HepG2 (cell line): ENCODE measurements around the gene RMI2. TPM values are rescaled to one million over a fixed set of nuclear protein-coding genes. Genes with fewer than 3 reads are reported as not detected.

ENCODE experiments used
- ATAC-seq: fragments of 200-7000 bp; cut with Tn5 transposase; 3 replicates; pipeline ENCODE4 v1.9.1; 2020; ENCODE audit warnings: mild to moderate bottlenecking, moderate library complexity
- BruUV-seq: library from RNA; stranded (reverse); fragments of 400-500 nt; replicated peaks from 2 replicates; lab custom pipeline; 2021; lab: Mats Ljungman, UMichigan
- CTCF ChIA-PET: fragments of 300-600 bp; formaldehyde crosslinking; extraction: SDS; loops from one replicate; lab custom pipeline; 2021; ENCODE audit warnings: low total read pairs, inconsistent platforms, low intra/inter-chr PET ratio; lab: Yijun Ruan, JAX
- POLR2A ChIA-PET: fragments of 350-600 bp; sonication (Branson Sonifier 250); formaldehyde crosslinking; loops from one replicate; lab custom pipeline; 2020; ENCODE audit warnings: antibody characterized with exemption, inconsistent platforms; lab: Yijun Ruan, JAX
- DNase-seq: peaks from one replicate; pipeline ENCODE4 v3.0.0-alpha.2; 2015; ENCODE audit warnings: low spot score
- FAIRE-seq: peaks from 3 replicates; lab custom pipeline; 2011; peaks lifted over from hg19 to GRCh38; lab: Jason Lieb, UNC
- H2AFZ ChIP-seq: one replicate; pipeline ENCODE4 v1.6.1; 2011; ENCODE audit warnings: low read length, inconsistent platforms
- H3K27ac ChIP-seq: fragments of 300-600 bp; 3 replicates; pipeline ENCODE4 v1.8.0; 2011; ENCODE audit warnings: mixed run types, mild to moderate bottlenecking, mixed read lengths, low read length, inconsistent platforms; ENCODE audit not compliant: insufficient read depth; ENCODE audit errors: extremely low read length
- H3K27me3 ChIP-seq, 2 experiments: fragments of 200-600 bp in 1 of 2; 2 replicates in 1 of 2; 3 replicates in 1 of 2; pipeline versions ENCODE4 v1.6.0 to v1.8.0; 2011; ENCODE audit warnings: low read length in 2 of 2, mild to moderate bottlenecking in 2 of 2, moderate library complexity in 2 of 2, inconsistent platforms in 1 of 2; ENCODE audit not compliant: insufficient read depth in 2 of 2, control insufficient read depth in 1 of 2
- H3K36me3 ChIP-seq, 2 experiments: fragments of 200-600 bp in 1 of 2; replicated peaks in 1 of 2; 2 replicates in 1 of 2; 3 replicates in 1 of 2; pipeline versions ENCODE4 v1.5.1 to v1.8.0; 2011; ENCODE audit warnings: low read length in 2 of 2, inconsistent platforms in 1 of 2; ENCODE audit not compliant: insufficient read depth in 2 of 2, control insufficient read depth in 1 of 2
- H3K4me1 ChIP-seq: 2 replicates; pipeline ENCODE4 v1.5.1; 2012; ENCODE audit warnings: low read length, inconsistent platforms; ENCODE audit not compliant: insufficient read depth
- H3K4me2 ChIP-seq: 2 replicates; pipeline ENCODE4 v1.6.0; 2011; ENCODE audit warnings: low read depth, low read length, inconsistent platforms
- H3K4me3 ChIP-seq, 3 experiments: fragments of 200-600 bp in 1 of 3; sonication (generic), shearing (Covaris generic) in 1 of 3; replicated peaks in 1 of 3; 2 replicates each; pipeline ENCODE4 v1.5.1; 2011 to 2016; ENCODE audit warnings: low read length in 3 of 3, inconsistent platforms in 2 of 3, low read depth in 2 of 3, mild to moderate bottlenecking in 2 of 3, control low read depth in 1 of 3, mixed read lengths in 1 of 3; ENCODE audit not compliant: insufficient read depth in 1 of 3
- H3K79me2 ChIP-seq: one replicate; pipeline ENCODE4 v1.6.1; 2011; ENCODE audit warnings: low read length, inconsistent platforms; ENCODE audit not compliant: insufficient read depth
- H3K9ac ChIP-seq: 2 replicates; pipeline ENCODE4 v1.6.0; 2011; ENCODE audit warnings: mild to moderate bottlenecking, low read depth, low read length, inconsistent platforms; ENCODE audit not compliant: insufficient read depth
- H3K9me3 ChIP-seq: 2 replicates; pipeline ENCODE4 v1.5.1; 2012; ENCODE audit warnings: mild to moderate bottlenecking, low read length
- H4K20me1 ChIP-seq: 2 replicates; pipeline ENCODE4 v1.6.0; 2011; ENCODE audit warnings: inconsistent platforms, mild to moderate bottlenecking, low read length, moderate library complexity; ENCODE audit not compliant: insufficient read depth
- ARID5B ChIP-seq: IDR thresholded peaks from 2 replicates; pipeline ENCODE4 v1.4.0; 2020; ENCODE audit warnings: mild to moderate bottlenecking, missing genetic modification reagents
- CBX2 ChIP-seq, 2 experiments: fragments of 200-600 bp in 1 of 2; sonication (generic); formaldehyde crosslinking in 1 of 2; IDR thresholded peaks; 2 replicates each; pipeline versions ENCODE4 v1.7.0 to v1.8.1; 2018 to 2022; ENCODE audit warnings: low read depth in 2 of 2, low read length in 1 of 2, mild to moderate bottlenecking in 1 of 2, missing genetic modification reagents in 1 of 2
- CCAR2 ChIP-seq: fragments of 200-400 bp; formaldehyde crosslinking; optimal IDR thresholded peaks from 2 replicates; pipeline ENCODE3; 2018; ENCODE audit warnings: low read depth, mild to moderate bottlenecking, low read length, moderate library complexity
- KAT7 ChIP-seq: IDR thresholded peaks from 2 replicates; pipeline ENCODE4 v1.6.1; 2018; ENCODE audit warnings: borderline replicate concordance, missing compliant biosample characterization
- SP1 ChIP-seq, 2 experiments: fragments of 450-650 bp in 1 of 2; sonication (generic) in 1 of 2; formaldehyde crosslinking in 1 of 2; IDR thresholded peaks; 2 replicates each; pipeline versions ENCODE4 v1.4.0 to v1.6.1; 2016 to 2020; ENCODE audit warnings: missing genetic modification reagents in 1 of 2
- SP140L ChIP-seq: sonication (generic); formaldehyde crosslinking; IDR thresholded peaks from 2 replicates; pipeline ENCODE4 v1.4.0; 2020; ENCODE audit warnings: missing genetic modification reagents, borderline replicate concordance
- ZNF776 ChIP-seq: sonication (generic); formaldehyde crosslinking; IDR thresholded peaks from 2 replicates; pipeline ENCODE4 v1.4.0; 2020; ENCODE audit warnings: mild to moderate bottlenecking, missing genetic modification reagents
- WGBS: methylation state at CpG from one replicate; pipeline ENCODE4 v1.1.6; 2017; ENCODE audit warnings: low lambda C conversion rate; 5-methylcytosine and 5-hydroxymethylcytosine counted together
- in situ Hi-C: cut with HindIII; loops from 2 replicates; pipeline ENCODE4 v1.10.0; 2017; ENCODE audit warnings: low pct_unique_long_range_greater_than_20kb; ENCODE audit not compliant: extremely low pct_ligation_motif_present
- intact Hi-C: fragments of 100-400 bp; cut with micrococcal nuclease; formaldehyde crosslinking; loops from one replicate; pipeline ENCODE4 v1.10.0; 2022; ENCODE audit not compliant: unreplicated experiment
- polyA plus RNA-seq, 8 experiments: library from polyadenylated mRNA; depleted of rRNA in 3 of 8; stranded (reverse) in 7 of 8; unstranded in 1 of 8; fragments of >200 nt; fragmentation: Illumina TruSeq in 4 of 8; extraction: Trizol in 4 of 8; gene quantifications; 2 replicates each; pipeline versions ENCODE4 v1.2.1 to v1.2.3, GENCODE V29; 2011 to 2016; ENCODE audit warnings: low read depth in 4 of 8, missing spikeins in 1 of 8, mixed read lengths in 1 of 8; ENCODE audit not compliant: insufficient read depth in 1 of 8
- total RNA-seq, 5 experiments: library from RNA; depleted of rRNA; stranded (reverse); fragments of >200 nt; fragmentation: Illumina TruSeq; extraction: Trizol; gene quantifications; 2 replicates each; pipeline ENCODE4 v1.2.3, GENCODE V29; 2016; ENCODE audit warnings: low read depth in 1 of 5
- TF ChIP-seq, protein P1 (sequence below): sonication (generic); formaldehyde crosslinking; IDR thresholded peaks from 2 replicates; pipeline ENCODE4 v1.8.1; 2023; ENCODE audit warnings: missing genetic modification reagents, inconsistent platforms, borderline replicate concordance

Gene RMI2
- total and polyA plus RNA-seq, 2 of the 13 experiments (the other 11 are each of a cell fraction or from before 2014, with no cell fraction given), result 24.5 to 55.7 TPM

GRCh38 chr16:11350519-11350918 lies 5.3 kb downstream of the RMI2 start:
- in situ Hi-C loops, result no loop called here
- no peaks in the 10 kb centered on the region for H3K27me3 ChIP-seq
- no peaks in the 10 kb centered on the region for H3K9me3 ChIP-seq
- H3K27ac ChIP-seq, result no peak overlapping the region
- BruUV-seq, result no TSS peak
- TF ChIP-seq SP1 (IDR thresholded peaks at IDR 0.05) (no peak), SP1 (CRISPR knock-in tag; IDR thresholded peaks at IDR 0.05) (no peak), CCAR2 (no peak), ZNF776 (no peak), CBX2 (IDR thresholded peaks at IDR 0.05; ENCODE audit: low read depth, low read length) (no peak), CBX2 (CRISPR knock-in tag; IDR thresholded peaks at IDR 0.05; ENCODE audit: low read depth) (no peak), ARID5B (CRISPR knock-in tag) (no peak), KAT7 (CRISPR knock-in tag) (no peak), SP140L (no peak)
- TF ChIP-seq, protein P1, sequence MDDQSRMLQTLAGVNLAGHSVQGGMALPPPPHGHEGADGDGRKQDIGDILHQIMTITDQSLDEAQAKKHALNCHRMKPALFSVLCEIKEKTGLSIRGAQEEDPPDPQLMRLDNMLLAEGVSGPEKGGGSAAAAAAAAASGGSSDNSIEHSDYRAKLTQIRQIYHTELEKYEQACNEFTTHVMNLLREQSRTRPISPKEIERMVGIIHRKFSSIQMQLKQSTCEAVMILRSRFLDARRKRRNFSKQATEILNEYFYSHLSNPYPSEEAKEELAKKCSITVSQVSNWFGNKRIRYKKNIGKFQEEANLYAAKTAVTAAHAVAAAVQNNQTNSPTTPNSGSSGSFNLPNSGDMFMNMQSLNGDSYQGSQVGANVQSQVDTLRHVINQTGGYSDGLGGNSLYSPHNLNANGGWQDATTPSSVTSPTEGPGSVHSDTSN (CRISPR knock-in tag), result no peak
- no peak overlapping the region for H3K9ac ChIP-seq
- WGBS, result 80% methylated on average over 5 of the region's 5 CpGs
- H4K20me1 ChIP-seq, result no peaks in the 10 kb centered on the region
- intact Hi-C loops, result no loop called here
- DNase-seq (no peak), FAIRE-seq (no peak), ATAC-seq (no peak)
- peaks cover 61% of the 10 kb centered on the region for H3K4me1 ChIP-seq
- H3K36me3 ChIP-seq, result no peaks in the 10 kb centered on the region; a peak in 1 of 5 replicates
- H3K79me2 ChIP-seq, result peaks cover 35% of the 10 kb centered on the region
- H3K4me3 ChIP-seq, result no peak overlapping the region
- ChIA-PET POLR2A (interaction anchor here (3.4 kb wide), 1 partner anchor 94 kb away, joined by 19 read pairs; the partner anchor contains the start of gene SOCS1), CTCF (no interaction called here)
- H2AFZ ChIP-seq, result no peak overlapping the region
- no peak overlapping the region for H3K4me2 ChIP-seq
